22Rv1 (cell line): Measurements from ENCODE around the gene RRAD.

ENCODE experiments used
- CTCF ChIP-seq: fragments of 450-650 bp; IDR thresholded peaks from 2 replicates; pipeline ENCODE4 v1.5.1; 2017; ENCODE audit warnings: mild to moderate bottlenecking
- ZFX ChIP-seq: fragments of 450-650 bp; IDR thresholded peaks from 2 replicates; pipeline ENCODE4 v1.6.1; 2017; ENCODE audit warnings: antibody characterized with exemption, borderline replicate concordance

GRCh38 chr16:66926961-66927436, 1.7 kb upstream of the RRAD start:
- no peak for TF ChIP-seq CTCF
- no peak for TF ChIP-seq ZFX
